ENCODE measurements around the gene CMSS1.

The CMSS1 gene

DNA sequence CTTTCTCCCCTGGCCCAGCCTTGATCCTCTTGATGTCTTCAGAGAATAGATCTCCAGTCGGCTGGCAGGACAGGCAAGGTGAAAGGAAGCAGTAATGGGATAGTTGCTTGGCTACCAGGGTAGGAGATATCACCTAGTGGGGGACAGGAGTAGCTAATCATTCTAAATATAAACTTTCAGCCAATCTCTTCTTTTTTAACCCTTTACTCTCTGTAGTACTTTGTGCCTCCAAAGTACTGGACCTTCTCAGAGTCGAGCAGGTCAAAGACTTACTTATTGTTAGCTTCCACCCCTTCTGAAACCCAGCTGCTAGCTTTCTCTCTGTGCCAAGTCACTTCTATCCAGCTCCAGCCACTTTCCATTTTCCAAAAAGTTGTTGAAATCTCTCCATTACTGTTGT, 340.0 kb downstream of the CMSS1 start:
- DNase-seq (ENCODE audit: extremely low spot score): no peak
- POLR2A ChIA-PET: no interaction called here
- CTCF ChIA-PET: interaction anchor here (0.7 kb wide), 1 partner anchor 311 kb away, joined by 3 read pairs; no protein-coding TSS in a partner anchor
- TF ChIP-seq BHLHE40 (IDR thresholded peaks at IDR 0.05; ENCODE audit: borderline replicate concordance): no peak
- no peak for TF ChIP-seq FOXA1 (IDR thresholded peaks at IDR 0.05)
- TF ChIP-seq L3MBTL2 (conservative IDR thresholded peaks at IDR 0.05): no peak
- TF ChIP-seq LEF1 (IDR thresholded peaks at IDR 0.05; ENCODE audit: borderline replicate concordance): no peak
- TF ChIP-seq CTBP1 (IDR thresholded peaks at IDR 0.05; ENCODE audit: borderline replicate concordance): no peak
- no peak for TF ChIP-seq ZNF384 (IDR thresholded peaks at IDR 0.05)
- no peak for TF ChIP-seq FOXK2 (IDR thresholded peaks at IDR 0.05)
- no peak for TF ChIP-seq NFRKB (IDR thresholded peaks at IDR 0.05)
- TF ChIP-seq HDGF (IDR thresholded peaks at IDR 0.05; ENCODE audit: borderline replicate concordance): no peak
- no peak for TF ChIP-seq FOXM1 (IDR thresholded peaks at IDR 0.05; ENCODE audit: borderline replicate concordance)
- TF ChIP-seq SP1 (IDR thresholded peaks at IDR 0.05): no peak
- TF ChIP-seq SUZ12 (IDR thresholded peaks at IDR 0.05): no peak

DNA sequence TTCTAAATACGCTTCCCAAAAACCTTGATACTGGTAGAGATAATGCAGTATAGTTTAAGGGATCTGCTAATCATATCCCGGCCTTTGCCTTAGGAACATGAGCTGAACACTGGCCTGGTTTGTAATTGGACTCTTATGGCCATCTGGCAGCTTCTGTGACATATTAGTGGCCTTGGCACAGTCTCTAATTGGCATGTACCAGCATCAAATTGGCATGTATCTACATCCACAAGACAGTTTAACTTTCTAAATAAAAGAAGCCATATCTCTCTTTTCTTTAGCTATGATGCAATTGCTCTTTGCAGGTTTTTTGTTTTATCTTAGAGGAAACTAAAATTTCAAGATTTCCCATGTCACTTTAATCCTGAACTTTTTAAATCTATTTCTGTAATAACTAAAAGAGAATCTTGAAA, 341.3 kb downstream of the CMSS1 start:
- ChIA-PET POLR2A (no interaction called here), CTCF (no interaction called here)
- TF ChIP-seq SP1 (IDR thresholded peaks at IDR 0.05): no peak
- no peak for TF ChIP-seq HDGF (IDR thresholded peaks at IDR 0.05; ENCODE audit: borderline replicate concordance)
- no peak for TF ChIP-seq ARNT (IDR thresholded peaks at IDR 0.05)
- TF ChIP-seq CTBP1 (IDR thresholded peaks at IDR 0.05; ENCODE audit: borderline replicate concordance): no peak
- no peak for TF ChIP-seq L3MBTL2 (conservative IDR thresholded peaks at IDR 0.05)
- no peak for TF ChIP-seq NFRKB (IDR thresholded peaks at IDR 0.05)
- TF ChIP-seq ZNF384 (IDR thresholded peaks at IDR 0.05): no peak
- DNase-seq (ENCODE audit: extremely low spot score): no peak

- no peak for DNase-seq (ENCODE audit: extremely low spot score)
- ChIA-PET CTCF (no interaction called here), POLR2A (no interaction called here)
- TF ChIP-seq SP1 (IDR thresholded peaks at IDR 0.05): no peak
- TF ChIP-seq ELF4 (IDR thresholded peaks at IDR 0.05): no peak
- no peak for TF ChIP-seq HDGF (IDR thresholded peaks at IDR 0.05; ENCODE audit: borderline replicate concordance)
- TF ChIP-seq ZNF384 (IDR thresholded peaks at IDR 0.05): no peak
- TF ChIP-seq FOXM1 (IDR thresholded peaks at IDR 0.05; ENCODE audit: borderline replicate concordance): no peak
- no peak for TF ChIP-seq BHLHE40 (IDR thresholded peaks at IDR 0.05; ENCODE audit: borderline replicate concordance)
- no peak for TF ChIP-seq SUZ12 (IDR thresholded peaks at IDR 0.05)
- TF ChIP-seq FOXK2 (IDR thresholded peaks at IDR 0.05): no peak
- no peak for TF ChIP-seq PKNOX1 (IDR thresholded peaks at IDR 0.05)
- no peak for TF ChIP-seq ARNT (IDR thresholded peaks at IDR 0.05)
- no peak for TF ChIP-seq NFRKB (IDR thresholded peaks at IDR 0.05)
- no peak for TF ChIP-seq LEF1 (IDR thresholded peaks at IDR 0.05; ENCODE audit: borderline replicate concordance)
- no peak for TF ChIP-seq CTBP1 (IDR thresholded peaks at IDR 0.05; ENCODE audit: borderline replicate concordance)
- no peak for TF ChIP-seq FOXA1 (IDR thresholded peaks at IDR 0.05)
- TF ChIP-seq TARDBP (IDR thresholded peaks at IDR 0.05): no peak
- TF ChIP-seq L3MBTL2 (conservative IDR thresholded peaks at IDR 0.05): no peak
Observed at GRCh38 chr3:100159331-100160153, 341.9 kb downstream of the CMSS1 start.

GRCh38 chr3:100160521-100160920, 342.9 kb downstream of the CMSS1 start:
- POLR2A ChIA-PET: no interaction called here
- CTCF ChIA-PET: no interaction called here

GRCh38 chr3:100163787-100164186, 346.1 kb downstream of the CMSS1 start:
- no peak for TF ChIP-seq ZNF384 (IDR thresholded peaks at IDR 0.05)
- TF ChIP-seq LEF1 (IDR thresholded peaks at IDR 0.05; ENCODE audit: borderline replicate concordance): no peak
- TF ChIP-seq BHLHE40 (IDR thresholded peaks at IDR 0.05; ENCODE audit: borderline replicate concordance): no peak
- no peak for TF ChIP-seq FOXM1 (IDR thresholded peaks at IDR 0.05; ENCODE audit: borderline replicate concordance)
- TF ChIP-seq NFRKB (IDR thresholded peaks at IDR 0.05): no peak
- TF ChIP-seq FOXA1 (IDR thresholded peaks at IDR 0.05): no peak
- no peak for TF ChIP-seq CTBP1 (IDR thresholded peaks at IDR 0.05; ENCODE audit: borderline replicate concordance)
- no peak for TF ChIP-seq PKNOX1 (IDR thresholded peaks at IDR 0.05)
- TF ChIP-seq SUZ12 (IDR thresholded peaks at IDR 0.05): no peak
- no peak for TF ChIP-seq ELF4 (IDR thresholded peaks at IDR 0.05)
- no peak for TF ChIP-seq L3MBTL2 (conservative IDR thresholded peaks at IDR 0.05)
- TF ChIP-seq FOXK2 (IDR thresholded peaks at IDR 0.05): no peak
- TF ChIP-seq ARNT (IDR thresholded peaks at IDR 0.05): no peak
- no peak for TF ChIP-seq HDGF (IDR thresholded peaks at IDR 0.05; ENCODE audit: borderline replicate concordance)
- DNase-seq (ENCODE audit: extremely low spot score): no peak
- ChIA-PET POLR2A (no interaction called here), CTCF (no interaction called here)

More at GRCh38 chr3:100160521-100160920, 342.9 kb downstream of the CMSS1 start:
- TF ChIP-seq L3MBTL2 (conservative IDR thresholded peaks at IDR 0.05) (no peak), SUZ12 (IDR thresholded peaks at IDR 0.05) (no peak), PKNOX1 (IDR thresholded peaks at IDR 0.05) (no peak), HDGF (IDR thresholded peaks at IDR 0.05; ENCODE audit: borderline replicate concordance) (no peak), FOXK2 (IDR thresholded peaks at IDR 0.05) (no peak), NFRKB (IDR thresholded peaks at IDR 0.05) (no peak), ARNT (IDR thresholded peaks at IDR 0.05) (no peak), FOXM1 (IDR thresholded peaks at IDR 0.05; ENCODE audit: borderline replicate concordance) (no peak), SP1 (IDR thresholded peaks at IDR 0.05) (no peak)
- DNase-seq (ENCODE audit: extremely low spot score): no peak

DNA sequence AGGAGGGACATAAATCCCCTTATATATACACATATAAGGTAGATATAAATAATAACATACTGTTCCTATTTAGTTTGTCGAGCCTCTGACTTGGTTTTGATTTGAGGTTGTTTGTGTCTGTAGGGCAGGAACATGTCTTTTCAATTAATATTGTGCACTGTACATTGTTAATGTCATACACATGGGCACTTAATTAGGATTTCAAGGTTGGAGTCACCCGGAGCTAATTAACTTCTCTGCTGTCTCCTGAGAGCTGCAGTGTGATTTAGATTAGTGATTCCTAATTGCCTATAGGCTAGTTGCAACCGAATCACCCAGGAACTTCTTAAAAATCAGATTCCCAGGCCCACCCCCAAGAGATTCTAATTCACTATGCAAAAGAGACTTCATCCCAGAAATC, 347.1 kb downstream of the CMSS1 start:
- DNase-seq (ENCODE audit: extremely low spot score): no peak
- TF ChIP-seq FOXA1 (IDR thresholded peaks at IDR 0.05) (no peak), PKNOX1 (IDR thresholded peaks at IDR 0.05) (no peak), HDGF (IDR thresholded peaks at IDR 0.05; ENCODE audit: borderline replicate concordance) (no peak), LEF1 (IDR thresholded peaks at IDR 0.05; ENCODE audit: borderline replicate concordance) (no peak), FOXM1 (IDR thresholded peaks at IDR 0.05; ENCODE audit: borderline replicate concordance) (no peak), CTBP1 (IDR thresholded peaks at IDR 0.05; ENCODE audit: borderline replicate concordance) (no peak), L3MBTL2 (conservative IDR thresholded peaks at IDR 0.05) (no peak)
- POLR2A ChIA-PET: no interaction called here
- CTCF ChIA-PET: no interaction called here
